Neural cell (in vitro differentiated cells): Measurements from ENCODE around the gene VWA3B.

ENCODE experiments used
- CTCF ChIP-seq: fragments of 450-650 bp; IDR thresholded peaks from 2 replicates; pipeline ENCODE4 v1.5.1; 2014; ENCODE audit warnings: antibody characterized with exemption, mild to moderate bottlenecking, moderate library complexity; ENCODE audit not compliant: poor library complexity, severe bottlenecking
- EP300 ChIP-seq: fragments of 450-650 bp; conservative IDR thresholded peaks from 2 replicates; pipeline ENCODE4 v1.6.1; 2014; ENCODE audit warnings: antibody characterized with exemption, mild to moderate bottlenecking, moderate library complexity; ENCODE audit not compliant: poor library complexity, severe bottlenecking
- EZH2 ChIP-seq: fragments of 200-600, 300-800 bp; shearing (Covaris generic), sonication (generic); IDR thresholded peaks from 2 replicates; pipeline ENCODE4 v1.6.1; 2014; ENCODE audit warnings: antibody characterized with exemption, low read length, borderline replicate concordance, mild to moderate bottlenecking; ENCODE audit not compliant: insufficient read depth, poor library complexity, severe bottlenecking
- POLR2AphosphoS5 ChIP-seq: IDR thresholded peaks from 2 replicates; pipeline ENCODE4 v1.6.1; 2012
- RAD21 ChIP-seq: fragments of 450-650 bp; conservative IDR thresholded peaks from 2 replicates; pipeline ENCODE4 v1.6.1; 2014; ENCODE audit warnings: antibody characterized with exemption, mild to moderate bottlenecking, moderate library complexity
- REST ChIP-seq: IDR thresholded peaks from 2 replicates; pipeline ENCODE4 v1.6.1; 2012; ENCODE audit warnings: borderline replicate concordance
- SMC3 ChIP-seq: fragments of 450-650 bp; conservative IDR thresholded peaks from 2 replicates; pipeline ENCODE4 v1.6.1; 2014; ENCODE audit warnings: antibody characterized with exemption, mild to moderate bottlenecking, moderate library complexity; ENCODE audit not compliant: poor library complexity
- TAF1 ChIP-seq: IDR thresholded peaks from 2 replicates; pipeline ENCODE4 v1.6.1; 2012; ENCODE audit warnings: low read depth

DNA sequence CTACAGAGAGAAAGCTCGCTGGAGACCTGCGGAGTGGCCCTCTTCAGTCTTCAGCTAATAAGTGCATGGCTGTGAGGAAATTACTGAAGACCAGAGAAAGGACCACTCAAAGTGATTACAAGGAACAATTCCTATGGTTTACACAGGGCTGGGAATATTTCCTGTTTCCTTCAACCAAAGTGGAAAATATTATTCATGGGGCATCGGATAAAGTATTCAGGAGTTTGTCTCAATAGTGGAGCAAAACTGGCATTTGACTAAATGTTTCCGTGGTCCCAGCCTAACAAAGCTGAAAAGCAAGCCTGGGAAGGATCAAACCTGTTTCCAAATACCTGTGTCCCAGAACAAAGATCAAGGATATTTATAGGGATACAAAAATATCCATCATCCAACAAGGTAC lies 227.3 kb downstream of the VWA3B start:
- TF ChIP-seq CTCF (no peak), POLR2AphosphoS5 (no peak), REST (no peak), EZH2 (no peak), EP300 (no peak), RAD21 (no peak), TAF1 (no peak), SMC3 (no peak)
